GM10266 (cell line): ENCODE data around the gene RPF1.

Experiments
- DNase-seq: peaks from one replicate; pipeline ENCODE4 v3.0.0; 2012; ENCODE audit errors: extremely low spot score
- TF ChIP-seq, protein P1 (sequence below): IDR thresholded peaks from 2 replicates; pipeline ENCODE4 v1.5.1; 2012; ENCODE audit warnings: mild to moderate bottlenecking, low read depth; ENCODE audit not compliant: control insufficient read depth, insufficient read depth; ENCODE audit errors: missing control alignments

RPF1 gene, protein sequence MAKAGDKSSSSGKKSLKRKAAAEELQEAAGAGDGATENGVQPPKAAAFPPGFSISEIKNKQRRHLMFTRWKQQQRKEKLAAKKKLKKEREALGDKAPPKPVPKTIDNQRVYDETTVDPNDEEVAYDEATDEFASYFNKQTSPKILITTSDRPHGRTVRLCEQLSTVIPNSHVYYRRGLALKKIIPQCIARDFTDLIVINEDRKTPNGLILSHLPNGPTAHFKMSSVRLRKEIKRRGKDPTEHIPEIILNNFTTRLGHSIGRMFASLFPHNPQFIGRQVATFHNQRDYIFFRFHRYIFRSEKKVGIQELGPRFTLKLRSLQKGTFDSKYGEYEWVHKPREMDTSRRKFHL

DNA sequence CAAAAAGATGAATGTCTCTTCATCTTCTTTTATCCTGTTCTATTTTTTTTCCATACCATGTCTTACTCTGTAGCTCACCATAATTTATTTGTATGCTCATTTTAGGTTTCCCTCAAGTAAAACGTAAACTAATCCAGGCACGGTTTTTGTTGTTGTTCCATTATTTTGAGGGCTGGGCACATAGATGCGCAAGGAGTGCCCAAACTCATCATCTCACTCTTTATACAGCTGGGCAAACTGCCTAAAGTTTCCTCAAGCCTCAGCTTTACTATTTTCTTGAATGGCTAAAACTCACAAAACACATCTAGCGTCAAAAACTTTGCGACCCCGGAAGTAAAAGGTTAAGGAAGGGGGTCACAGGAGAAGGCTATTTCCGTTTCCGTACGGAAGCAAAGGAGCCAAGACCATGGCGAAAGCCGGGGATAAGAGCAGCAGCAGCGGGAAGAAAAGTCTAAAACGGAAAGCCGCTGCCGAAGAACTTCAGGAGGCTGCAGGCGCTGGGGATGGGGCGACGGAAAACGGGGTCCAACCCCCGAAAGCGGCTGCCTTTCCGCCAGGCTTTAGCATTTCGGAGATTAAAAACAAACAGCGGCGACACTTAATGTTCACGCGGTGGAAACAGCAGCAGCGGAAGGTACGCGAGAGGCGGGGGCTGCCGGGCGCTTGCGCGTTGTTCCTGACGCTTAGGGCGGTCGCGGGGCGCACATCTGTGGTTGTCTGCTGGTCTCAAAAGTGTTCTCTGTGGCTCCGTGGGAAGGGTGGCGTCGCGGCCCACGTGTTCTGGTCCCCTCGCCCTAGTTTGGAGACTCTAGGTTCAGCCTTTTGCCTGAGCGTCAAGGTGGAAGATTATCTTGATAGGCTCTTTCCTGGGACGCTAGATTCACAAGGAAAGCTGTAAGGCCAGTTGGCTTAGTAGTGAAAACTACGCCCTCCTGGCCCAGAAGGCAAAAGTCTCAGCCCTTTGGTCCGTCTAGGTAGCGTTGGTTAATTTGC is at the start of gene RPF1:
TSS of gene RPF1 (plus strand) at position 391 of the 993 bp plus-strand sequence. CDS start at position 407, 16 bp downstream.
- peak; percentile 70 for DNase-seq
- TF ChIP-seq, protein P1, sequence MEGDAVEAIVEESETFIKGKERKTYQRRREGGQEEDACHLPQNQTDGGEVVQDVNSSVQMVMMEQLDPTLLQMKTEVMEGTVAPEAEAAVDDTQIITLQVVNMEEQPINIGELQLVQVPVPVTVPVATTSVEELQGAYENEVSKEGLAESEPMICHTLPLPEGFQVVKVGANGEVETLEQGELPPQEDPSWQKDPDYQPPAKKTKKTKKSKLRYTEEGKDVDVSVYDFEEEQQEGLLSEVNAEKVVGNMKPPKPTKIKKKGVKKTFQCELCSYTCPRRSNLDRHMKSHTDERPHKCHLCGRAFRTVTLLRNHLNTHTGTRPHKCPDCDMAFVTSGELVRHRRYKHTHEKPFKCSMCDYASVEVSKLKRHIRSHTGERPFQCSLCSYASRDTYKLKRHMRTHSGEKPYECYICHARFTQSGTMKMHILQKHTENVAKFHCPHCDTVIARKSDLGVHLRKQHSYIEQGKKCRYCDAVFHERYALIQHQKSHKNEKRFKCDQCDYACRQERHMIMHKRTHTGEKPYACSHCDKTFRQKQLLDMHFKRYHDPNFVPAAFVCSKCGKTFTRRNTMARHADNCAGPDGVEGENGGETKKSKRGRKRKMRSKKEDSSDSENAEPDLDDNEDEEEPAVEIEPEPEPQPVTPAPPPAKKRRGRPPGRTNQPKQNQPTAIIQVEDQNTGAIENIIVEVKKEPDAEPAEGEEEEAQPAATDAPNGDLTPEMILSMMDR = no peak

DNA sequence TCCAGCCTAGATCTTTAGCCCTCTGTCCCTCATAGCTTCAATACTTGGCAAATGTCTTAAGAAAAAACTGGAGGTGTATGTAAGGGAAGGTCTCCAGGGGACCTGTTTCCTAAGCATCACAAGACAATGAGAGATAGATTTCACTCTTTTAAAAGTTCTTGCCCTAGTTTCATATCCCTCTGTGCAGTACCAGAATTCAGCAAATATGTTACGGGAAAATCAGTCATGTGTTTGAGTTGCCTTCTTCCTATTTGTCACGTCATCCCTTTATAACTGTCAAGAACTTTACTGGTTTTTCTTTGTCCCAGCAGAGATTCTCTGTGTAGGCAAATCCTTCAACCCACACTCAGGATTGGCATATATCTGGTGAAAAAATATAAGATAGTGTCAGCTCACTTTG is 48.5 kb upstream of the RPF1 start:
- TF ChIP-seq, protein P1 = no peak
- DNase-seq = no peak

DNA sequence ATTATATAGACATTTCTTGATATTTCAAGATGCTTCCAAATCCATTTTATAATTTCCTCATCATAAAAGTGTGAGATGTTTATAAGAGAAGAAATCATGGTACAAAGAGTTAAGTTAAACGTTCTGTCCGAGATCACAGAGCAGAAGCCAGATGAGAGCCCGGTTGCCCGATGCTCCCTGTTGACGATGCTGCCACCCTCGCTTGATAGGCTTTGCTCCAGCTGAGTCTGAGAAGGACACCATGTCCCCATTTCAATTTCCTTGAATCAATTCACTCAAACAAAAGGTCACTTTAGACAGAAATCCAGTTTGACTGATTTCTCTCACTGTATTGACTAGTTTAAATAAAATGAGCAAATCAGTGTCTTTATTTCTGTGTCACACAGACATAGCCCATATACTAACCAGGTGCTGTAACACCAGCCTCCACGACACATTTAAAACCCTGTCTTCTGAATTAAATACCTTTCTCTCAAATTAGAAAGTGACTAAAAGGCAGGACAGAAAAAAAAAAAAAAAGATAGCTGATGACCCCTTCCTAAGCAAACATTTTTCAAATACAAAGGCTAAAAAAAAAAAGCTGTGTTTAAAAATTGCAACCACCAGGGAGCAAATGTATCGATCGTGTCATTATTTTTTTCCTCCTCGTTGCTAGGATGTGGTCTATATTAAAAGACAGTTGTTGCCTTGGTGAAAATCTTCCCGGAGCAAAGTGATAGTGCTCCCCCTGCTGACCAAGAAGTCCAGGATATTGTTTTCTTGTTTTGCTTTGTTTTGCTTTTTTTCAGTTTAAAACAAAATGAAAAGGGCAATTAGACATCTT is 45.6 kb upstream of the RPF1 start:
- peak; percentile 64 for DNase-seq
- TF ChIP-seq, protein P1 = peak; percentile 63

DNA sequence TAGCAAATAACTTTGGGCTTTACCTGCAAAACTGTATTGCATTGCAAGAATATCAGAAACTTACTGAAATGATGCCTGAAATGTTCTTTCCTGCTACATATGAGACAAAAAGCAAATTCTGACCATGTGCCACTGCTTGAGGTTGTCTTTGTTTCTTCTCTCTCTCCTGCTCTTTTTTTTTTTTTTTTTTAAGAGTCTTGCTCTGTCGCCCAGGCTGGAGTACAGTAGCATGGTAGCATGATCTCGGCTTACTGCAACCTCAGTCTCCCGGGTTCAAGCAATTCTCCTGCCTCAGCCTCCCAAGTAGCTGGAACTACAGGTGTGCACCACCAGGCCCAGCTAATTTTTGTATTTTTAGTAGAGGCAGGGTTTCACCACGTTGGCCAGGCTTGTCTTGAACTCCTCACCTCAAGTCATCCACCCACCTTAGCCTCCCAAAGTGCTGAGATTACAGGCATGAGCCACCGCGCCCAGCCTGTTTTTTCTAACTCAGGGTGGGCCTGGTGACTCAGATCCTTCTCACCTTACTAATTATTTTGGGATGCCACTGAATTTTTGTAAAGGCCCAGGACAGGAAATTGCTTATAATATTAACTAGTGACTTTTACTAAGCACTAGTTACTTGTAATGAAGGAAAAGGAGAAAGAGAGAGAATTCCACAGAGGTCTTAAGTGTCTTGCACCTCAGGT is 44.8 kb upstream of the RPF1 start:
- TF ChIP-seq, protein P1 = no peak
- no peak for DNase-seq

DNA sequence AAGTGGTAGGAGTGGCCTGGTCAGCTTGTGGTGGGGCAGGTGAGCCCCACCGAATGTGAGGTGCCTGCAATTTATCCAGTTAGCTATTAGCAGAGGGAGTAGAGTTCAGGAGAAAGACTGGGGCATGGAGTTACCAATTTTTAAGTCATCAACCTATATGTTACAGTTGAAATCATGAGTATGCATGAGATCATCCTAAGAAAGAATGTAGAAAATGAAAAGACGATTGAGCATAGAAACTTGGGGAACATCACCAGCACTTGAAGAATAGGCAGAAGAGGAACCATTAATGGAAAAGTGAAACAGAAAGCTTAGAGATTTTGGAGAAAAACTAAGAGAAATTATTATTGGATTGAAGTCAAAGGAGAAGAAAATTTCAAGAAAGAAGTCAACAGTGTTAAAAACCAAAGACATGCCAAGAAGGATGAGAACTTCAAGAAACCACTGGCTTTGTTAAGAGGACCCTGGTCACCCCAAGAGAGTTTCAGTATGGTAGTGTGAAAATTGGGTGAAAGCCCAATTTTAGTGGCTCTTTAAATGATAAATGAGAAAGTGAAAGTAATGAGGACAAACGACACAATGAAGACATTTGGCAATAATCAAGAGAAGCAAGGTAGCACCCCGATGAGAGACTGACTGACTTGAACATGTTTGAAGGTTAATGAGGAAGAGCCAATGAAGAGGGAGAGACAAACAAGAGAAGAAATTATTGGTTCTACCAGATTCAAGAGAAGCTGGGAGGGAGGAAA is 44.1 kb upstream of the RPF1 start:
- DNase-seq = no peak
- TF ChIP-seq, protein P1 = no peak
